ENCODE measurements around the gene ZNF705A.
"Not testable (repeated sequence)": the region's sequence is repeated elsewhere in the genome, so short reads cannot be mapped to it uniquely, and the experiment has no call there.

ZNF705A gene

GRCh38 chr12:8156845-8157244 lies at the start of gene ZNF705A:
Gene ZNF705A, plus strand, starts transcription at chr12:8157015. Its CDS starts 15,611 bp downstream, at chr12:8172626.
- DNase-seq, result no peak

- peak; percentile 80 for DNase-seq
Observed at GRCh38 chr12:8108808-8109398, 47.9 kb upstream of the ZNF705A start.

GRCh38 chr12:8113117-8113516 lies 43.7 kb upstream of the ZNF705A start:
- not testable (repeated sequence) for DNase-seq

DNA sequence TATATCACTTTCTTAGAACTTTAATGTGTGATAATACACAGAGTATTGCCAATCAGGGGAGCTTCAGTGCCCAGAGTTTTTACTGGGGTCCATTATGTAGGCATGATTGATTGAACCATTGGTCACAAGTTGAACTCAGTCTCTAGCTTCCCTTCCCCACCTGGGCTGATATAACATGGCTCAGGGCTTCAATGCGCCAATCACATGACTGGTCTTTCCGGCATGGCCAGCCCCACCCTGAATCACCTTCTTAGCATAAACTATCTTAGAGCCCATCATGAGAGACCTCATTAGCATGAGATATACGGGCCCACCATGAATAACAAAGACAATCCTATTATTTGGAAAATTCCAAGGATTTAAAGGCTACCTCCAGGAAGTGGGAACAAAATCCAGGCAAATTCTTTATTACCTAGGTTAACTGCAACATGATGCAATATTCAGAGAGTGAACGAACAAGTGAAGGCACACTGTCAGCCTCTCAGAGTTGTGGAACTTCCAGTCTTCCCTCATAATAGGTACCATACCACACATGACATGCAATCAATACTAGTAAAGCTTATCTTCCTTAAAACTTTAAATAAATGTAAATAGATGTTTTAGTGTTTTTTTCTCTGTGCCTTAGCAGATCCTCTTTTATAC lies 36.6 kb upstream of the ZNF705A start:
- no peak for DNase-seq

- no peak for DNase-seq
Observed at GRCh38 chr12:8123124-8123912, 33.5 kb upstream of the ZNF705A start, which contains the start of gene CLEC4A. Gene CLEC4A, plus strand, starts transcription at chr12:8123617. Its CDS starts 262 bp downstream, at chr12:8123879.

DNA sequence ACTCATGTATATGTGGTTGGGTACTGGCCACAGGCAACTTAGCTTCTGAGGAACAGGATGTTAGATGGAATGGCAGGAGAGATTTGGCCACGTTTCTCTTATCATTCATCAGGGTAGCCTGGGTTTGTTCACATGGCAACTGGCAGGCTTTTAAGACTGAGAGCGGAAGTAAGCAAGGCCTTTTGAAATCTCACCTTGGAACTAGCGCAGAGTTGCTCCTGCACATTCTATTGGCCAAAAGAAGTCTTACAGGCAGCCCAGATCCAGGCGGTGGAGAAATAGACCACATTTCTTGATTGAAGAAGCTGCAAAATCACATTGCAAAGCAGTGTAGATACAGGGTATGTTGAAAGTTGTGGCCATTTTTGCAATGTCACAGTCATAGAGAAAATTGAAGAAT lies 29.7 kb upstream of the ZNF705A start:
- DNase-seq, result no peak

DNA sequence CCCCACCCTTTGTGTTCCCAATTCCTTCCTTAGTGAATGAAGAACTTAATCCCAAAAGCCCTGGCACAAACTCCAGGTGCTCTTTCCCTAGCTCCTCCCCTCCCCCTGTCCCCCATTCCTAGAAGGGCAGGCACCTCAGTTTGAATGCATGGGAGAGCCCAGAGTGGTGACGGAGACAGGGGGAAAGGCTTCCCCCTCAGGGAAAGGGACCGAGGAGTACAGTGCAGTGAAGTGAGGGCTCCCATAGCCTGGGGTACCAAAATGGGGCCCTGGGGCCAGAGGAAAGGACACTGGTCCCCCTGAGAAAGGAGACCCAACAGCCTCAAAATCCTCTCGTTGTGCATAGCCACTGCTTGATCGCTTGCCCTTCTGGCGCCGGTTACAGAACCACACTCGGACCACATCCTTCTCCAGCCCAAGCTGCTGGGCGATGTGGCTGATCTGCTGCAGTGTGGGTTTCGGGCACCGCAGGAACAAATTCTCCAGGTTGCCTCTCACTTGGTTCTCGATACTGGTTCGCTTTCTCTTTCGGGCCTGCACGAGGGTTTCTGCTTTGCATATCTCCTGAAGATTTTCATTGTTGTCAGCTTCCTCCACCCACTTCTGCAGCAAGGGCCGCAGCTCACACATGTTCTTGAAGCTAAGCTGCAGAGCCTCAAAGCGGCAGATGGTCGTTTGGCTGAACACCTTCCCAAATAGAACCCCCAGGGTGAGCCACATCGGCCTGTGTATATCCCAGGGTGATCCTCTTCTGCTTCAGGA lies 23.0 kb upstream of the ZNF705A start:
- DNase-seq, result not testable (repeated sequence)

DNA sequence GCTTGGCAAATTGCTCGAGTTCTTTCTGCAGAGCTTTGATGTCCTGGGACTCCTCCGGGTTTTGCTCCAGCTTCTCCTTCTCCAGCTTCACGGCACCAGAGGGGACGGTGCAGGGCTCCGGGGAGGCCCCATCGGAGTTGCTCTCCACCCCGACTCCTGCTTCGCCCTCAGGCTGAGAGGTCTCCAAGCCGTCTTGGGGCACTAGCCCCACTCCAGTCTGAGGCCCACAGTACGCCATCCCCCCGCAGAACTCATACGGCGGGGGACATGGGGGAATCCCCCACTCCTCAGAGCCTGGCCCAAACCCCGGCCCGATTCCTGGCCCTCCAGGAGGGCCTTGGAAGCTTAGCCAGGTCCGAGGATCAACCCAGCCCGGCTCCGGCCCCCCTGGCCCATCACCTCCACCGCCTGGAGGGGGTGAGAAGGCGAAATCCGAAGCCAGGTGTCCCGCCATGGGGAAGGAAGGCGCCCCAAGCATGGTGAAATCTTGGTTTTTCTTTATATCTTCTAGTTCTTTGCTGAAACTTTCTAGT lies 22.4 kb upstream of the ZNF705A start:
- DNase-seq, result not testable (repeated sequence)

DNA sequence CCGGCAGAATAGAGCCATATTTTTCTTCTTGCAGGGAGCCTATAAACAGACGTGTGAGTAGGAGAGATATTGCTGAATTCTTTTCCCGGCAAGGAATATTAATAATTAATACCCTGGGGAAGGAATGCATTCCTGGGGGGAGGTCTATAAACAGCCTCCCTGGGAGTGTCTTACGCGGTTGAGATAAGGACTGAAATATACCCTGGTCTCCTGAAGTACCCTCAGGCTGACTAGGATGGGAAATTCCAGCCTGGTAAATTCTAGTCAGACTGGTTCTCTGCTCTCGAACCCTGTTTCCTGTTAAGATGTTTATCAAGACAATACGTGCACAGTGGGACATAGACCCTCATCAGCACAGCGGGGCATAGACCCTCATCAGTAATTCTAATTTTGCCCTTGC lies 15.2 kb upstream of the ZNF705A start:
- not testable (repeated sequence) for DNase-seq

DNA sequence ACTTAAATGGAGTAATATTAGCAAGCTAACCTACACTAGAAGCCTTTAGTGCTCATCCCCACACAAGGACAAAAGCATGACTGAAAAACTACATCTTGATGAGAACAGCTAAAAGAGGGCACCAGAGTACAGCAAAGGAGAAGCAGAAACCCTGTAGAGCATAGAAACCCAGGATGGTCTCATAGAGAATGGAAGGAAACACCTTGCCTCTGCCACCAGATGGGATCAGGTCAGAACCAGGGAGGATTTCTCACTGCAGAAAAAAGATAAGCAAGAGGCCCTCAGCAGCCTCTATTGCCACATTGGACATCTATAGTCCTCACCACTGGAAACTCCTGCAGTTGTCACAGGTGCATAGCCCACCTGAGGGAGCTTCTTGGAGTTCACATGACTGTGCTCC lies 13.6 kb upstream of the ZNF705A start:
- DNase-seq, result no peak

DNA sequence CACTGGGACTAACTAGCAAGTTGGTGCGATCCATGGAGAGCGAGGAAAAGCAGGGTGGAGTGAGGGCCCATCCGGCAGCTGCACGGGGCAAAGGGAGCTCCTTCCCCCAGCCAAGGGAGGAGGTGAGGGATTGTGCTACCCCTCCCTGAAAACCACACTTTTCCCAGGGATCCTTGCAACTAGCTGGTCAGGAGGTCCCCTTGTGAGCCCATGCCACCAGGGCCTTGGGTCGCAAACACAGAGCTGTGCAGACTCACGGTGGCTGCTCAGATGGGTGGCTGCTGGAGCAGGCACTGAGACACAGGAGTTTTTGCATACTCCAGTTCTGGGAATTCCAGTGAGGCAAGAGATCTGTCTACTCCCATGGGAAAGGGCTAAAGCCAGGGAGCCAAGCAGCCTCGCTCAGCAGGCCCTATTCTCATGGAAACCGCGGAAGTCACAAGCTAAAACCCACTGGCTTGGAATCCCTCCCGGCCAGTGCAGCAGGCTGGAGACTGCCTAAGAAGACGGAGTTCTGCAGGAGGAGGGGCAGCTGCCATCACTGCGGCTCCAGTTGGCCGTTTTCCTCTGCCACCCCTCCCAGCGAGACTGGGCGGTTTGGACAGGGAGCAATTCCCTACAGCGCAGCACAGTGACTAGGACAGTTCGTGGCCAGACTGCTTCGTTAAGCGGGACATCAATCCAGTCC lies 10.9 kb upstream of the ZNF705A start:
- DNase-seq, result no peak

DNA sequence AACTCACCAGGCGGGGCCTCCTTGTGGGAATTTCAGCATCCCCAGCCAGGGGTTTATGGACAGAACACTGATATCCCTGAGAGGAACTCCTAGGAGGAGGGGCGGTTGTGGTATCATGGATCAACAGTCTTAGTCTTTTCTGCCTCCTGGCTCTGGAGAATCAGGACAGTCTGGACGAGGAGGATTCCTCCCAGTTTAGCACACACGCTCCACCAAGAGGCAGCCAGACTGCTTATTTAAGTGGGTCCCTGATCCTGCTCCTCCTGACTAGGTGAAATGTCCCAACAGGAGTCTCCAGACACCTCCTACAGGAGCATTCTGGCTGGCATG lies 10.4 kb upstream of the ZNF705A start:
- no peak for DNase-seq

- DNase-seq, result no peak
Observed at GRCh38 chr12:8154526-8154925, 2.3 kb upstream of the ZNF705A start.

DNA sequence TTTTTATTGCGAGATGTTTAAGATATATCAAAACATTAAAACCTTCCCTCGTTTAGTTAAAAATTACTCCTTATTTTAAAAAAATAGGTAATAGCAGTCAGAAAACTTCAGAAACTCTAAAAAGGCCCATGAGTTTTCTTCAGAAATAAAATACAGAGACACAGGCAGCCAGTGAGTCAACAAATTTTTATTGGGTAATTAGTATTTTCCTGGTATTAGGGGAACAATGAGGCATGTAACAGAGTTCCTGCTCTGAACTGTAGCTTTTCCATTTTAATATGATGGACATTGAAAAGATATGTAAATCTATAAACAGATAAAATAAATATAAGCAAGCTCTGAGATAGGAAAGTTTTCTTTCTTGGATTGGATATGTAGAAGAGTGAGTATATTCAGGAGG lies 399 bp upstream of the ZNF705A start:
- no peak for DNase-seq

- DNase-seq, result no peak
Observed at GRCh38 chr12:8157484-8158198, 826 bp downstream of the ZNF705A start.

- not testable (repeated sequence) for DNase-seq
Observed at GRCh38 chr12:8172911-8173310, 16.1 kb downstream of the ZNF705A start.

DNA sequence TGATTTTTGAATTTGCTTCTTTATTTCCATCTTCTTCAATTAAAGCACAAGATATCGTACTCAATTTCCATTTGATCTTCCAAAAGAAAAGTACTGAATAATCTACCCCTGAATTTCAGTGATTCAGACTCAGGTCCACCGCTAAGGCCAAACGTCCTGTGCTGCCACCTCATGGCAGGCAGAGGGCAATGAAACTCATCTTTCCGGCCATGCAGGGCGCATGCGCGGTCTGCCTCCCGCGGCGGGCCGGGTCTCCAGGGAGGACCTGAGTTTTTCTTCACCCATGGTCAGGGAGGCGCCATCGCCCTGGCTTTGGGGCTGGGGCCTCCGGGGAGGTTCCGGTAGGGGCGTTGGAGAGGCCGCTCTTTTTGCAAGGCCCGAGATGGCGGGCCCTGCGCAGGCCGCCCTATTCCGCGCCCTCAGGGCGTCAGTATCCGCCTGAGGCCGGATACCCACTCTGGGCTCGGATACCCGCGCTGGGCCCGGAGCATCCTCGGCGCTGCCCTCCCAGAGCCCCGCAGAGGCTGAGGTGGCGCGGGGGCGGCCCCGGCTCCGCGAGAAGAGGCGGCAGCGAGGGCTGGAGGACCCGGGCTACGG lies 23.3 kb downstream of the ZNF705A start:
- peak; percentile 67 for DNase-seq

DNA sequence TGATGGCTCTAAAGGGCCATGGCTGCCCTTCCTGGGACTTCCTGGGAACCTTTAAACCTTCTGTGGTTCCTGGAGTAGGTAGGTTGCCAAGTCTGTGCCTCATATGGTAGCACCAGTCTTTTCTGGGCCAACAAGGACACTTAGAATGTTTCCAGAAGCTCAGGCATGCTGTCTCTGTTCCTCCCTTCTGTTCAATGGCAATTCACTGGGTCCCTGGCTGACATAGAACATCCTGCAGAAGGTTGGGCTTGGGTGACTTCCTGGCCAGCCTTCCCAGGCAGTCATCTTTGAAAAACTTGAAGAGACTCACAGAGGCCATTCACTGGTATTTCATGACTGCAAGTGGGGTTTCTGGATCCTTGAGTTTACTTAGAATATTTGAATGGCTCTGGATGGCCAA lies 24.5 kb downstream of the ZNF705A start:
- DNase-seq, result not testable (repeated sequence)

DNA sequence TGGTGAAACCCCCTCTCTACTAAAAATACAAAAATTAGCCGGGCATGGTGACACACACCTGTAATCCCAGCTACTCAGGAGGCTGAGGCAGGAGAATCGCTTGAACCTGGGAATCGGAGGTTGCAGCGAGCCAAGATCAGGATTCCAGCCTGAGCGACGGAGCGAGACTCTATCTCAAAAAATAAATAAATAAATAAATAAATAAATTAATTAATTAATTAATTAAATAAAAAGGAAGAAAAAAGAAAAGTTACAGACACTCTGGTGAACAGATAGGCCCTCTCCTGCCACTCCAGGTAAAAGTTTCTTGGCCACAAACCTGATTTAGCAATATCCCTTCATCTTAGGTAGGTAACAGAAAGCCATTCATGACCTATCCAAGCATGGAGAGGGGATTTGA lies 26.1 kb downstream of the ZNF705A start:
- DNase-seq, result not testable (repeated sequence)

GRCh38 chr12:8183346-8183745 lies 26.5 kb downstream of the ZNF705A start:
- DNase-seq, result not testable (repeated sequence)

DNA sequence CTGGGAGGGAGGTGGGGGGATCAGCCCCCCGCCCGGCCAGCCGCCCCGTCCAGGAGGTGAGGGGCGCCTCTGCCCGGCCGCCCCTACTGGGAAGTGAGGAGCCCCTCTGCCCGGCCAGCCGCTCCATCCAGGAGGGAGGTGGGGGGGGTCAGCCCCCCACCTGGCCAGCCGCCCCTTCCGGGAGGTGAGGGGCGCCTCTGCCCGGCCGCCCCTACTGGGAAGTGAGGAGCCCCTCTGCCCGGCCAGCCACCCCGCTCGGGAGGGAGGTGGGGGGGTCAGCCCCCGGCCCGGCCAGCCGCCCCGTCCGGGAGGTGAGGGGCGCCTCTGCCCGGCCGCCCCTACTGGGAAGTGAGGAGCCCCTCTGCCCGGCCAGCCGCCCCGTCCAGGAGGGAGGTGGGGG lies 27.4 kb downstream of the ZNF705A start:
- not testable (repeated sequence) for DNase-seq

Data from activated naive CD4-positive, alpha-beta T cell treated with anti-CD3 and anti-CD28 coated beads, Interleukin-2, amount 50 U/mL, for 16 hours (primary cell).